ENCODE results near the gene ODAD2. TPM values are rescaled to one million over a fixed set of nuclear protein-coding genes. Genes with fewer than 3 reads are reported as not detected.

ODAD2 gene
- total RNA-seq, 2 experiments from 2014 or later, result not detected

GRCh38 chr10:27822301-27822700 is 176.6 kb downstream of the ODAD2 start:
- Histone ChIP-seq H3K4me2 (ENCODE audit: low read length) (no peak overlapping the region), H3K9me2 (ENCODE audit: insufficient read depth, low read length) (no peaks in the 10 kb centered on the region), H3K36me3 (ENCODE audit: insufficient read depth, low read length) (no peaks in the 10 kb centered on the region), H3K9me3 (ENCODE audit: low read length) (no peaks in the 10 kb centered on the region), H3K79me2 (ENCODE audit: insufficient read depth, low read depth, low read length) (no peaks in the 10 kb centered on the region), H3K27ac (ENCODE audit: low read depth, low read length, poor library complexity, severe bottlenecking) (no peak overlapping the region), H3K4me1 (ENCODE audit: insufficient read depth, low read length, poor library complexity, severe bottlenecking) (no peaks in the 10 kb centered on the region), H2AFZ (ENCODE audit: low read length) (no peak overlapping the region), H4K20me1 (ENCODE audit: insufficient read depth, low read length) (no peaks in the 10 kb centered on the region), H3K4me3 (ENCODE audit: low read depth, low read length, poor library complexity, severe bottlenecking) (no peak overlapping the region)
- no TSS peak for BruUV-seq (replicated peaks)
- TF ChIP-seq EZH2phosphoT487 (IDR thresholded peaks at IDR 0.05; ENCODE audit: borderline replicate concordance, low read depth, low read length) (no peak), CTCF (conservative IDR thresholded peaks at IDR 0.05; ENCODE audit: low read length) (no peak)
- POLR2A ChIA-PET, result no interaction called here
- DNase-seq (ENCODE audit: low spot score), result no peak
- intact Hi-C loops (cut with micrococcal nuclease; ENCODE audit: unreplicated experiment), result no loop called here
- CTCF ChIA-PET (ENCODE audit: unreplicated experiment), result no interaction called here

DNA sequence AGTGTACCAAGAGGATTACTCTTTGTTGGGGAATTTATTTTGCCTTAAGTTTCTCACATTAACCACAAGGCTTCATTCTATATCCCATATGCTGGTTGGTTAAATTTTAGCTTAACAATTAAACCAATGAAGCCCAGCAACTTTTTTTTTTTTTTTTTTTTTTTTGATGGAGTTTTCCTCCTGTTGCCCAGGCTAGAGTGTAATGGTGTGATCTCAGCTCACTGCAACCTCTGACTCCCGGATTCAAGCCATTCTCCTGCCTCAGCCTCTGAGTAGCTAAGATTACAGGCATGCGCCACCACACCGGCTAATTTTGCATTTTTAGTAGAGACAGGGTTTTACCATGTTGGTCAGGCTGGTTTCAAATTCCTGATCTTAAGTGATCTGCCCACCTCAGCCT is 178.2 kb downstream of the ODAD2 start:
- intact Hi-C loops (cut with micrococcal nuclease; ENCODE audit: unreplicated experiment), result no loop called here
- ChIA-PET CTCF (ENCODE audit: unreplicated experiment) (no interaction called here), POLR2A (interaction anchor here (0.6 kb wide), 2 partner anchors 12 to 101 kb away, joined by 4 to 5 read pairs; no protein-coding TSS in a partner anchor)
- Histone ChIP-seq H3K4me1 (ENCODE audit: insufficient read depth, low read length, poor library complexity, severe bottlenecking) (no peaks in the 10 kb centered on the region), H3K79me2 (ENCODE audit: insufficient read depth, low read depth, low read length) (no peaks in the 10 kb centered on the region), H3K27ac (ENCODE audit: low read depth, low read length, poor library complexity, severe bottlenecking) (no peak overlapping the region), H3K9me3 (ENCODE audit: low read length) (no peaks in the 10 kb centered on the region), H3K4me3 (ENCODE audit: low read depth, low read length, poor library complexity, severe bottlenecking) (no peak overlapping the region), H3K36me3 (ENCODE audit: insufficient read depth, low read length) (no peaks in the 10 kb centered on the region), H3K4me2 (ENCODE audit: low read length) (no peak overlapping the region), H2AFZ (ENCODE audit: low read length) (no peak overlapping the region), H4K20me1 (ENCODE audit: insufficient read depth, low read length) (no peaks in the 10 kb centered on the region), H3K9me2 (ENCODE audit: insufficient read depth, low read length) (no peaks in the 10 kb centered on the region)
- DNase-seq (ENCODE audit: low spot score), result no peak
- no TSS peak for BruUV-seq (replicated peaks)
- no peak for TF ChIP-seq EZH2phosphoT487 (IDR thresholded peaks at IDR 0.05; ENCODE audit: borderline replicate concordance, low read depth, low read length)
- no peak for TF ChIP-seq CTCF (conservative IDR thresholded peaks at IDR 0.05; ENCODE audit: low read length)

DNA sequence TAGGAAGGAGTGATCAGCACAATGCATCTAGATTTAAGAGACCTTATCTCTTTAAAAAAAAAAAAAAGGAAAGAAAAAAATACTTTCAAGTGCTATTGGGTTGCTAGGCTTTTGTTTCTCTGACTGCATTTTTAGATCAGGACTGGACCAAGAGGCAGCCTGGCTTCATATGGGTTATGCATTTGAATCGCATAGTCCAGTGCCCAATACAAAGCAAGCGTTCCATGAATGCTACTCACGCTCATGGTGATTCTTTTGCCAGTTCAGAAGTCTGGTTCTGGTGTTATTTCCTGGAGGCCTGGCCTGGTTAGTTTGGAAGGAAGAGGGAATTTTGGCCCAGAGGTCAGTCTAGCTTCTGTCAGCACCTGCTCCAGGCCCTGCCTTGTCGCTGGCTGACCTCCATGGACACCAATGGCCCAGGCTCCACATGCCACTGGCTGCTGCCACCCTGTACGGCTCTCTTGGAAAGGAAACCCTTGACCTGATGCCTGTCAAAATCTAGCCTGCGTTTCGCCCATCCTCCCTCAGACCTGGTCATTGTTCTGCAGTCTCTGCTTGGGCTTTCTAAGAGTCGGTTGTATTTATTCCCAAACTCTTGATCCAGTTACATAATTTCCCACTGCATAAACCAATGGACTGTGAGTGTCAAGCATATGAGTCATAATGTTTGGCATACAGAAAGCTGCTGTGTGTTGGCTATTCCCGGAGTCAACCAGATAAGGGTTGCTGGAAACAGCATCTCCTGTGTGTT is 178.9 kb downstream of the ODAD2 start:
- TF ChIP-seq CTCF (conservative IDR thresholded peaks at IDR 0.05; ENCODE audit: low read length), result no peak
- no peak overlapping the region for H3K4me3 ChIP-seq (ENCODE audit: low read depth, low read length, poor library complexity, severe bottlenecking)
- H2AFZ ChIP-seq (ENCODE audit: low read length), result no peak overlapping the region
- H3K36me3 ChIP-seq (ENCODE audit: insufficient read depth, low read length), result no peaks in the 10 kb centered on the region
- CTCF ChIA-PET (ENCODE audit: unreplicated experiment), result no interaction called here
- intact Hi-C loops (cut with micrococcal nuclease; ENCODE audit: unreplicated experiment), result no loop called here
- no peaks in the 10 kb centered on the region for H3K9me2 ChIP-seq (ENCODE audit: insufficient read depth, low read length)
- H3K4me1 ChIP-seq (ENCODE audit: insufficient read depth, low read length, poor library complexity, severe bottlenecking), result no peaks in the 10 kb centered on the region
- H4K20me1 ChIP-seq (ENCODE audit: insufficient read depth, low read length), result no peaks in the 10 kb centered on the region
- H3K79me2 ChIP-seq (ENCODE audit: insufficient read depth, low read depth, low read length), result no peaks in the 10 kb centered on the region
- POLR2A ChIA-PET, result interaction anchor here (0.6 kb wide), 2 partner anchors 11 to 102 kb away, joined by 4 to 5 read pairs; no protein-coding TSS in a partner anchor
- no peaks in the 10 kb centered on the region for H3K9me3 ChIP-seq (ENCODE audit: low read length)
- no peak overlapping the region for H3K4me2 ChIP-seq (ENCODE audit: low read length)
- H3K27ac ChIP-seq (ENCODE audit: low read depth, low read length, poor library complexity, severe bottlenecking), result no peak overlapping the region
- no peak for DNase-seq (ENCODE audit: low spot score)
- no TSS peak for BruUV-seq (replicated peaks)

Data from OCI-LY7 (cell line).